Stimulated activated CD4-positive, alpha-beta T cell treated with anti-CD3 and anti-CD28 coated beads, Interleukin-4, amount 100 ng/mL, for 1 hour (primary cell): ENCODE measurements around the gene UGP2.

ENCODE experiments used
- DNase-seq: peaks from one replicate; pipeline ENCODE4 v3.0.0-alpha.2; 2020

The UGP2 gene

GRCh38 chr2:63866009-63866709, 24.5 kb downstream of the UGP2 start:
- no peak for DNase-seq

- no peak for DNase-seq
These were observed 29.0 kb downstream of the UGP2 start for GRCh38 chr2:63870679-63871078.

- no peak for DNase-seq
These were observed 30.2 kb downstream of the UGP2 start for GRCh38 chr2:63871864-63872263.

GRCh38 chr2:63872571-63873328, 31.1 kb downstream of the UGP2 start:
- no peak for DNase-seq

GRCh38 chr2:63874204-63875130, 32.8 kb downstream of the UGP2 start:
- DNase-seq: no peak

- no peak for DNase-seq
These were observed 33.4 kb downstream of the UGP2 start for GRCh38 chr2:63875131-63875527.

GRCh38 chr2:63875559-63876245, 34.0 kb downstream of the UGP2 start:
- no peak for DNase-seq

GRCh38 chr2:63876311-63876710, 34.6 kb downstream of the UGP2 start:
- no peak for DNase-seq

GRCh38 chr2:63878486-63878885, 36.8 kb downstream of the UGP2 start:
- DNase-seq: no peak

GRCh38 chr2:63879876-63880433, 38.3 kb downstream of the UGP2 start:
- DNase-seq: no peak

- DNase-seq: no peak
These were observed 38.9 kb downstream of the UGP2 start for GRCh38 chr2:63880625-63881024.

- no peak for DNase-seq
These were observed 39.5 kb downstream of the UGP2 start for GRCh38 chr2:63881205-63881604.

- DNase-seq: no peak
These were observed 40.9 kb downstream of the UGP2 start for GRCh38 chr2:63882395-63883105.

GRCh38 chr2:63886445-63886844, 44.7 kb downstream of the UGP2 start:
- no peak for DNase-seq

GRCh38 chr2:63888053-63888452, 46.4 kb downstream of the UGP2 start:
- no peak for DNase-seq

GRCh38 chr2:63888490-63889402, 47.0 kb downstream of the UGP2 start:
- DNase-seq: peak; percentile 48

GRCh38 chr2:63890678-63891077, 49.0 kb downstream of the UGP2 start:
- no peak for DNase-seq

- no peak for DNase-seq
These were observed 49.9 kb downstream of the UGP2 start for GRCh38 chr2:63891488-63892030.

- no peak for DNase-seq
These were observed 51.5 kb downstream of the UGP2 start for GRCh38 chr2:63893163-63893562.

- no peak for DNase-seq
These were observed 52.5 kb downstream of the UGP2 start for GRCh38 chr2:63894167-63894566.
